Ascending aorta (tissue), 2 donors: ENCODE measurements around the gene CAPSL. TPM values are rescaled to one million over a fixed set of nuclear protein-coding genes. Genes with fewer than 3 reads are reported as not detected.

Source experiments
- DNase-seq, 2 donors: peaks; one replicate each; pipeline ENCODE4 v3.0.0-alpha.2; 2019; ENCODE audit warnings: low spot score in 2 of 2
- H3K27ac ChIP-seq, 2 donors: fragments of 200-600 bp; sonication (generic); one replicate each; pipeline ENCODE4 v1.5.1; 2016 to 2017; ENCODE audit warnings: mild to moderate bottlenecking in 1 of 2
- H3K27me3 ChIP-seq: fragments of 200-600 bp; sonication (generic); one replicate; pipeline ENCODE4 v1.5.1; 2017
- H3K36me3 ChIP-seq, 2 donors: fragments of 200-600 bp; sonication (generic); one replicate each; pipeline ENCODE4 v1.5.1; 2016
- H3K4me1 ChIP-seq, 2 donors: fragments of 200-600 bp; sonication (generic); one replicate each; pipeline ENCODE4 v1.5.1; 2016 to 2017; ENCODE audit warnings: mild to moderate bottlenecking in 1 of 2
- H3K4me3 ChIP-seq, 2 donors: fragments of 200-600 bp; sonication (generic); one replicate each; pipeline ENCODE4 v1.5.1; 2016 to 2017; ENCODE audit warnings: mild to moderate bottlenecking in 1 of 2
- H3K9me3 ChIP-seq, 2 donors: fragments of 200-600 bp; sonication (generic); one replicate each; pipeline ENCODE4 v1.5.1; 2016
- intact Hi-C: fragments of 100-400 bp; cut with DNase I; formaldehyde crosslinking; loops from one replicate; pipeline ENCODE4 v1.15.1; 2023
- total RNA-seq: library from RNA; depleted of rRNA; stranded (reverse); fragments of >200 nt; gene quantifications from one replicate; pipeline ENCODE4 v1.1.0, GENCODE V29; 2016
- TF ChIP-seq, protein P1 (sequence below), 3 experiments: fragments of 200-600 bp in 2 of 3; fragments of 450-650 bp in 1 of 3; sonication (generic) in 2 of 3; IDR thresholded peaks; one replicate each; pipeline ENCODE4 v1.5.1; 2016 to 2019; ENCODE audit warnings: antibody characterized with exemption in 3 of 3, mild to moderate bottlenecking in 1 of 3, moderate library complexity in 1 of 3

The CAPSL gene
- total RNA-seq, 1 donor from 2014 or later, result not detected

DNA sequence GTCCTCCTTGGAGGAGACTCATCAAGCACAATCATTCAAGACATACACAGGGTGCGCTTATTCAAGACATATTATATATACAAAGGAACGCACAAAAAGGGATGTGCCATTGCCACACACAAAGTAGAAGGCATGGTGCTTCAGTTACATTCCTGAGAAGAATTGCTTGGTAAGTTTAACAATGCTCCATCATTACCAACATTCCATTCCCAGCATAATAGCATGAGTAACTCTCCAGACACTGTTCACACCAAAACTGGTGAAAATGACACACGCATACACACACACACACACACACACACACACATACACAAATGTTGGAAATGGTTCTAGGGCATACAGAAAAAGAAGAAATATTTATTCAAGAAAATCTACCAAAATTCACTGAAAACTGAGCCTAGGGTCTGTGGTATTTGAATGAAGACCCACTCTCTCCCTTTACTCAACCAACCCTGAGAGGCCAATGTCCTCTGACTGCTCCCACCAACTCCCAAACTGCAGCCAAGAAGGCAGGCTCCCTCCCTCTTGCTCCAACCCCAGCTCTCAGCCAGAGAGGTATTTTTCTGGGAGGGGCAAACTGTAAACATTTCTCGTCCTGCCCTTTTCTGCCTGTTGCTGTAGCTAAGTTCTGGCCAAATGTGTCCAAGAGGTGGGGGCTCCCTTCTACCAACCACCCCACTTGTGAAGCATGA is 32.9 kb upstream of the CAPSL start:
- Histone ChIP-seq H3K4me3 (no peak overlapping the region), H3K9me3 (no peaks in the 10 kb centered on the region), H3K27ac (no peak overlapping the region), H3K4me1 (no peaks in the 10 kb centered on the region), H3K27me3 (no peaks in the 10 kb centered on the region), H3K36me3 (no peaks in the 10 kb centered on the region)
- TF ChIP-seq, protein P1, sequence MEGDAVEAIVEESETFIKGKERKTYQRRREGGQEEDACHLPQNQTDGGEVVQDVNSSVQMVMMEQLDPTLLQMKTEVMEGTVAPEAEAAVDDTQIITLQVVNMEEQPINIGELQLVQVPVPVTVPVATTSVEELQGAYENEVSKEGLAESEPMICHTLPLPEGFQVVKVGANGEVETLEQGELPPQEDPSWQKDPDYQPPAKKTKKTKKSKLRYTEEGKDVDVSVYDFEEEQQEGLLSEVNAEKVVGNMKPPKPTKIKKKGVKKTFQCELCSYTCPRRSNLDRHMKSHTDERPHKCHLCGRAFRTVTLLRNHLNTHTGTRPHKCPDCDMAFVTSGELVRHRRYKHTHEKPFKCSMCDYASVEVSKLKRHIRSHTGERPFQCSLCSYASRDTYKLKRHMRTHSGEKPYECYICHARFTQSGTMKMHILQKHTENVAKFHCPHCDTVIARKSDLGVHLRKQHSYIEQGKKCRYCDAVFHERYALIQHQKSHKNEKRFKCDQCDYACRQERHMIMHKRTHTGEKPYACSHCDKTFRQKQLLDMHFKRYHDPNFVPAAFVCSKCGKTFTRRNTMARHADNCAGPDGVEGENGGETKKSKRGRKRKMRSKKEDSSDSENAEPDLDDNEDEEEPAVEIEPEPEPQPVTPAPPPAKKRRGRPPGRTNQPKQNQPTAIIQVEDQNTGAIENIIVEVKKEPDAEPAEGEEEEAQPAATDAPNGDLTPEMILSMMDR (IDR thresholded peaks at IDR 0.05), result no peak
- intact Hi-C loops, result no loop called here
- DNase-seq, result no peak

DNA sequence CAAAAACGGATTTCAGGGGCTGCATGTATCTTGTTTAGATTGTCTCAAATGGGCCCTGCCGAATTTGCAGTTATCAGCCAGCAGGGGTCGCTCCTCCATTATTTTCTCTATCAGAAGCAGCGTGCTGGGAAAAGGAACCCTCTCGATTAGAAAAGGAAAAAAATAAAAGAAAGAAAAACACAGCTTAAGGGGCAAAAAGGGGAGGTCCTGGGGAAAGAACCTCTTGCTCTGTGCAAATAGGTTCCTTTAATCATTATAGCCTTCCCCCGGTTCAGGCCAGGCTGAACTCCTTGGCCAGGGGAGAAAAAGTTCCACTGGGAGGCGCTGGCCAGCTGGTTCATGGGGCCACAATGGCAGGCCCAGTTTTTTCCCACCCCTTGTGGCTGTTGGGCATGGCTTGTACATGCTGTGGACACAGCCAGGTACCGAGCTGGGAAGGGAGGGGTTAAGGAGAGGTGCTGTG is 25.0 kb upstream of the CAPSL start:
- Histone ChIP-seq H3K4me3 (no peak overlapping the region), H3K27ac (no peak overlapping the region), H3K4me1 (no peaks in the 10 kb centered on the region), H3K27me3 (no peaks in the 10 kb centered on the region), H3K36me3 (no peaks in the 10 kb centered on the region), H3K9me3 (no peaks in the 10 kb centered on the region)
- intact Hi-C loops, result no loop called here
- TF ChIP-seq, protein P1 (IDR thresholded peaks at IDR 0.05), result no peak
- no peak for DNase-seq

DNA sequence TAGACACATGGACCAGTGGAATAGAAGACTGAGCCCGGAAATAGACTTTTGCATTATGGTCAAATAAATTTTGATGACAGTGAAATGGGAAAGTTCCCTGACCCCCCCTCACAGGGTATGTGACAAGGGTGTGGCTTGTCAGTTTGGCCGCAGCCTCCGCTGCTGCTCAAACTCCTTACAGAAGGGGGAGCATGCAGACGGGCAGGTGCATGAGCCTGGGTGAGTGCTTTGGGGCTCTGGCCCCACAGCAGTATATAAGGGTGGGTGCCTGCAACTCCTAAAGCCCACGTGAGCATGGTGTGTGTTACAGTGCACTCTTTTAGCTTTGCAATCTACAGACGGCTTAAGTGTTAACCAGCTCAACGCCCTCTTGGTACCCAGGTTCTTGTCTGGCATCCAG is 21.9 kb upstream of the CAPSL start:
- intact Hi-C loops, result no loop called here
- Histone ChIP-seq H3K27ac (no peak overlapping the region), H3K4me1 (no peaks in the 10 kb centered on the region), H3K27me3 (no peaks in the 10 kb centered on the region), H3K36me3 (no peaks in the 10 kb centered on the region), H3K9me3 (no peaks in the 10 kb centered on the region), H3K4me3 (no peak overlapping the region)
- TF ChIP-seq, protein P1 (IDR thresholded peaks at IDR 0.05), result no peak
- no peak for DNase-seq

DNA sequence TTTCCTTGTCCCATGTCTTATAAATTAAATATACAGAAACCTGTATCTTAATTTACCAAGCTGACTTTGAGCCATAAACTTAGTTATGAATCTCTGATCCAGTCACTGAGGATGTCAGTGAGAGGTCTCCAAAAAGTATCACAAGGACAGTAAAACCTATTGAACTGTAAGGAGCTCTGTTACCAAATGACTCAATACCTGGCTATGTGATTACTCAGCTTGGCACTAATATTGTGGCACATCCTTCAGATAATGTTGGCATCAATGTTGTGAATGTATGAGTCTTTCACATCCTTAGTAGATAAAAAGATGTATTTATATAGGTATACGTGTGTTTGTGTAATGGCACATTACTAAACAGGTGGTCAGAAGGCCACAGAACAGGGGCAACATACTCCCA is 18.0 kb upstream of the CAPSL start:
- TF ChIP-seq, protein P1 (IDR thresholded peaks at IDR 0.05), result no peak
- intact Hi-C loops, result no loop called here

DNA sequence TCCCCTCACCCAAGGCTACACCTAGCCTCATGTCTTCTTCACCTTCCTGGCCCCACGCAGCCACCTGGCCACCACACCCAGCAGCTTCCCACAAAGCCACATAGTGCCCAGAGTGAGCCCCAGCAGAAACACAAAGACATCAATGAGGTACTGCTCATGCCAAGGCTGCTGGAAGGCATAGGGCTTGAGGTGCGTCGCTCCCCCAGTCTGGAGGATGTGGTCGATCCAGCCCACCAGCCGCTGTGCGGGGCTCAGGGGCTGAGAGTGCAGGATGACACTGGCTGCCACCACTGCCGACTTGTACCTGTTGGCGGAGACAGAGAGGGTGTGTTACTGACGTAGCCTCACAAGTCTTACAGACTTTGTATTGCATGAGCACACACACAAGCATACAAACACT is 15.8 kb upstream of the CAPSL start:
- Histone ChIP-seq H3K9me3 (no peaks in the 10 kb centered on the region), H3K4me3 (no peak overlapping the region), H3K27ac (no peak overlapping the region), H3K36me3 (no peaks in the 10 kb centered on the region), H3K4me1 (no peaks in the 10 kb centered on the region), H3K27me3 (no peaks in the 10 kb centered on the region)
- intact Hi-C loops, result no loop called here
- TF ChIP-seq, protein P1 (IDR thresholded peaks at IDR 0.05), result no peak
- DNase-seq, result no peak

More for the DNA sequence above, 18.0 kb upstream of the CAPSL start:
- no peaks in the 10 kb centered on the region for H3K36me3 ChIP-seq
- no peaks in the 10 kb centered on the region for H3K9me3 ChIP-seq
- no peak overlapping the region for H3K27ac ChIP-seq
- no peaks in the 10 kb centered on the region for H3K27me3 ChIP-seq
- H3K4me1 ChIP-seq, result no peaks in the 10 kb centered on the region
- no peak for DNase-seq
- no peak overlapping the region for H3K4me3 ChIP-seq
